CD8-positive, alpha-beta memory T cell (primary cell): ENCODE measurements around the gene TMEM132D. TPM values are rescaled to one million over a fixed set of nuclear protein-coding genes. Genes with fewer than 3 reads are reported as not detected.

Experiments
- CTCF ChIA-PET: fragments of 350-600 bp; sonication (Branson Sonifier 250); formaldehyde crosslinking; loops from one replicate; lab custom pipeline; 2021; ENCODE audit warnings: antibody characterized with exemption; lab: Charles Lee
- POLR2A ChIA-PET: fragments of 350-600 bp; sonication (Branson Sonifier 250); formaldehyde crosslinking; loops from one replicate; lab custom pipeline; 2021; ENCODE audit warnings: antibody characterized with exemption; lab: Charles Lee
- DNase-seq, 5 donors: peaks; one replicate each; pipeline versions ENCODE4 v3.0.0 to v3.0.0-alpha.2; 2020 to 2022; ENCODE audit warnings: mixed read lengths in 1 of 5
- H3K27ac ChIP-seq: one replicate; pipeline ENCODE4 v1.7.0; 2013; ENCODE audit warnings: low read depth, mild to moderate bottlenecking, low read length, moderate library complexity
- H3K27me3 ChIP-seq: 2 replicates; pipeline ENCODE4 v1.7.0; 2013; ENCODE audit warnings: low read length, mild to moderate bottlenecking; ENCODE audit not compliant: insufficient read depth, poor library complexity, severe bottlenecking
- H3K36me3 ChIP-seq: 2 replicates; pipeline ENCODE4 v1.7.0; 2013; ENCODE audit warnings: mild to moderate bottlenecking, low read length, moderate library complexity; ENCODE audit not compliant: insufficient read depth
- H3K4me1 ChIP-seq: 2 replicates; pipeline ENCODE4 v1.7.0; 2013; ENCODE audit warnings: mild to moderate bottlenecking, low read length, moderate library complexity; ENCODE audit not compliant: insufficient read depth
- H3K4me3 ChIP-seq: 2 replicates; pipeline ENCODE4 v1.7.0; 2013; ENCODE audit warnings: mild to moderate bottlenecking, low read length
- H3K9me3 ChIP-seq: 2 replicates; pipeline ENCODE4 v1.7.0; 2013; ENCODE audit warnings: mild to moderate bottlenecking, low read length
- H3K27ac Mint-ChIP-seq, 8 donors: one replicate each; pipeline ENCODE4 v1.8.0; 2020 to 2021; ENCODE audit warnings: mixed read lengths in 8 of 8, mild to moderate bottlenecking in 6 of 8, inconsistent platforms in 3 of 8, moderate library complexity in 3 of 8
- H3K27me3 Mint-ChIP-seq, 2 donors: one replicate each; pipeline ENCODE4 v1.8.0; 2020 to 2021; ENCODE audit warnings: mixed read lengths in 2 of 2, mild to moderate bottlenecking in 1 of 2, moderate library complexity in 1 of 2
- H3K36me3 Mint-ChIP-seq, 3 donors: one replicate each; pipeline ENCODE4 v1.8.0; 2020 to 2021; ENCODE audit warnings: mixed read lengths in 3 of 3, inconsistent platforms in 1 of 3, mild to moderate bottlenecking in 1 of 3
- H3K4me1 Mint-ChIP-seq, 3 donors: one replicate each; pipeline ENCODE4 v1.8.0; 2020 to 2021; ENCODE audit warnings: mixed read lengths in 3 of 3, inconsistent platforms in 1 of 3, mild to moderate bottlenecking in 1 of 3
- H3K4me3 Mint-ChIP-seq, 7 donors: one replicate each; pipeline ENCODE4 v1.8.0; 2020 to 2021; ENCODE audit warnings: mixed read lengths in 7 of 7, mild to moderate bottlenecking in 6 of 7, moderate library complexity in 4 of 7, inconsistent platforms in 2 of 7
- H3K9me3 Mint-ChIP-seq, 5 donors: one replicate each; pipeline ENCODE4 v1.8.0; 2020 to 2022; ENCODE audit warnings: mixed read lengths in 5 of 5, mild to moderate bottlenecking in 3 of 5, moderate library complexity in 2 of 5, inconsistent platforms in 1 of 5
- polyA plus RNA-seq: library from polyadenylated mRNA; unstranded; fragments of 300-500 nt; fragmentation: Illumina TruSeq; gene quantifications from one replicate; pipeline ENCODE4 v1.2.3, GENCODE V29; 2021
- total RNA-seq, 2 experiments: library from RNA; stranded (reverse); gene quantifications; one replicate each; pipeline ENCODE4 v1.2.3, GENCODE V29; 2021

The TMEM132D gene
- total RNA-seq (not detected), polyA plus RNA-seq (not detected)

GRCh38 chr12:129903956-129904829, at the start of gene TMEM132D:
TSS of gene TMEM132D (minus strand) at chr12:129904025.
- no peak within 1 kb of the TSS for H3K4me3 ChIP-seq
- no peaks in the 10 kb centered on the region for H3K27me3 ChIP-seq
- H3K9me3 Mint-ChIP-seq, result peaks cover 0 to 3% (median 0%) of the 10 kb centered on the region in 5 donors
- peaks cover 20 to 26% of the 10 kb centered on the region in 2 donors for H3K27me3 Mint-ChIP-seq
- no peaks in the 10 kb centered on the region for H3K9me3 ChIP-seq
- H3K36me3 ChIP-seq, result no peaks in the 10 kb centered on the region
- no peaks in the 10 kb centered on the region for H3K4me1 Mint-ChIP-seq
- CTCF ChIA-PET, result no interaction called here
- H3K27ac ChIP-seq, result no peak within 1 kb of the TSS
- POLR2A ChIA-PET, result no interaction called here
- H3K36me3 Mint-ChIP-seq, result no peaks in the 10 kb centered on the region
- H3K4me1 ChIP-seq, result no peaks in the 10 kb centered on the region
- no peak for DNase-seq
- no peak within 1 kb of the TSS for H3K27ac Mint-ChIP-seq
- H3K4me3 Mint-ChIP-seq, result no peak within 1 kb of the TSS

- Mint-ChIP-seq H3K4me3 (no peak overlapping the region), H3K36me3 (no peaks in the 10 kb centered on the region), H3K9me3 (peaks cover 0 to 10% (median 0%) of the 10 kb centered on the region in 5 donors), H3K4me1 (no peaks in the 10 kb centered on the region), H3K27me3 (peaks cover 0 to 4% of the 10 kb centered on the region in 2 donors), H3K27ac (no peak overlapping the region)
- H3K4me3 ChIP-seq, result no peak overlapping the region
- no peaks in the 10 kb centered on the region for H3K4me1 ChIP-seq
- no peaks in the 10 kb centered on the region for H3K36me3 ChIP-seq
- ChIA-PET POLR2A (no interaction called here), CTCF (no interaction called here)
- DNase-seq, result no peak
- H3K27me3 ChIP-seq, result no peaks in the 10 kb centered on the region
- no peak overlapping the region for H3K27ac ChIP-seq
- H3K9me3 ChIP-seq, result no peaks in the 10 kb centered on the region
Observed at GRCh38 chr12:129949651-129950050, 45.8 kb upstream of the TMEM132D start.

- Mint-ChIP-seq H3K4me1 (no peaks in the 10 kb centered on the region), H3K36me3 (no peaks in the 10 kb centered on the region), H3K27ac (no peak overlapping the region), H3K27me3 (peaks cover 0 to 1% of the 10 kb centered on the region in 2 donors), H3K9me3 (peaks cover 0 to 3% (median under 1%) of the 10 kb centered on the region in 5 donors), H3K4me3 (no peak overlapping the region)
- H3K9me3 ChIP-seq, result no peaks in the 10 kb centered on the region
- POLR2A ChIA-PET, result no interaction called here
- H3K4me1 ChIP-seq, result no peaks in the 10 kb centered on the region
- H3K27ac ChIP-seq, result no peak overlapping the region
- no peak overlapping the region for H3K4me3 ChIP-seq
- CTCF ChIA-PET, result no interaction called here
- H3K36me3 ChIP-seq, result no peaks in the 10 kb centered on the region
- no peaks in the 10 kb centered on the region for H3K27me3 ChIP-seq
- DNase-seq, result no peak
Observed at GRCh38 chr12:129941618-129942017, 37.8 kb upstream of the TMEM132D start.

- ChIA-PET CTCF (no interaction called here), POLR2A (no interaction called here)
- Mint-ChIP-seq H3K27me3 (peaks cover 0 to 1% of the 10 kb centered on the region in 2 donors), H3K4me3 (no peak overlapping the region), H3K9me3 (peaks cover 0 to 10% (median 3%) of the 10 kb centered on the region in 5 donors), H3K36me3 (no peaks in the 10 kb centered on the region), H3K27ac (no peak overlapping the region), H3K4me1 (no peaks in the 10 kb centered on the region)
- H3K9me3 ChIP-seq, result no peaks in the 10 kb centered on the region
- H3K4me3 ChIP-seq, result no peak overlapping the region
- H3K27me3 ChIP-seq, result no peaks in the 10 kb centered on the region
- H3K4me1 ChIP-seq, result no peaks in the 10 kb centered on the region
- no peak for DNase-seq
- H3K27ac ChIP-seq, result no peak overlapping the region
- no peaks in the 10 kb centered on the region for H3K36me3 ChIP-seq
Observed at GRCh38 chr12:129938089-129938488, 34.3 kb upstream of the TMEM132D start.

- no peak overlapping the region for H3K4me3 Mint-ChIP-seq
- no peak overlapping the region for H3K27ac Mint-ChIP-seq
- Histone ChIP-seq H3K4me1 (no peaks in the 10 kb centered on the region), H3K36me3 (no peaks in the 10 kb centered on the region), H3K27ac (no peak overlapping the region), H3K4me3 (no peak overlapping the region), H3K9me3 (no peaks in the 10 kb centered on the region), H3K27me3 (no peaks in the 10 kb centered on the region)
- no peak for DNase-seq
- H3K9me3 Mint-ChIP-seq, result peaks cover 0 to 10% (median 3%) of the 10 kb centered on the region in 5 donors
- no peaks in the 10 kb centered on the region for H3K36me3 Mint-ChIP-seq
- peaks cover 0 to 1% of the 10 kb centered on the region in 2 donors for H3K27me3 Mint-ChIP-seq
- H3K4me1 Mint-ChIP-seq, result no peaks in the 10 kb centered on the region
- ChIA-PET CTCF (no interaction called here), POLR2A (no interaction called here)
Observed at GRCh38 chr12:129937426-129937825, 33.6 kb upstream of the TMEM132D start.

GRCh38 chr12:129928643-129929042, 24.8 kb upstream of the TMEM132D start:
- no peaks in the 10 kb centered on the region for H3K4me1 ChIP-seq
- H3K27ac ChIP-seq, result no peak overlapping the region
- POLR2A ChIA-PET, result no interaction called here
- no peak for DNase-seq
- no peaks in the 10 kb centered on the region for H3K36me3 Mint-ChIP-seq
- H3K36me3 ChIP-seq, result no peaks in the 10 kb centered on the region
- no peaks in the 10 kb centered on the region for H3K4me1 Mint-ChIP-seq
- no peaks in the 10 kb centered on the region for H3K27me3 ChIP-seq
- H3K27me3 Mint-ChIP-seq, result peaks cover 0 to 4% of the 10 kb centered on the region in 2 donors
- H3K9me3 ChIP-seq, result no peaks in the 10 kb centered on the region
- H3K27ac Mint-ChIP-seq, result no peak overlapping the region
- H3K9me3 Mint-ChIP-seq, result peaks cover 0 to 15% (median 5%) of the 10 kb centered on the region in 5 donors
- H3K4me3 ChIP-seq, result no peak overlapping the region
- no peak overlapping the region for H3K4me3 Mint-ChIP-seq
- CTCF ChIA-PET, result no interaction called here

- peaks cover 0 to 15% (median 3%) of the 10 kb centered on the region in 5 donors for H3K9me3 Mint-ChIP-seq
- Histone ChIP-seq H3K9me3 (no peaks in the 10 kb centered on the region), H3K27me3 (no peaks in the 10 kb centered on the region), H3K27ac (no peak overlapping the region), H3K4me1 (no peaks in the 10 kb centered on the region), H3K4me3 (no peak overlapping the region), H3K36me3 (no peaks in the 10 kb centered on the region)
- H3K4me3 Mint-ChIP-seq, result no peak overlapping the region
- DNase-seq, result no peak
- CTCF ChIA-PET, result no interaction called here
- no peaks in the 10 kb centered on the region for H3K4me1 Mint-ChIP-seq
- peaks cover 0 to 4% of the 10 kb centered on the region in 2 donors for H3K27me3 Mint-ChIP-seq
- H3K27ac Mint-ChIP-seq, result no peak overlapping the region
- POLR2A ChIA-PET, result no interaction called here
- H3K36me3 Mint-ChIP-seq, result no peaks in the 10 kb centered on the region
Observed at GRCh38 chr12:129927316-129927900, 23.6 kb upstream of the TMEM132D start.

- H3K27ac Mint-ChIP-seq, result no peak overlapping the region
- no peaks in the 10 kb centered on the region for H3K4me1 Mint-ChIP-seq
- H3K27ac ChIP-seq, result no peak overlapping the region
- H3K9me3 Mint-ChIP-seq, result no peaks in the 10 kb centered on the region
- ChIA-PET CTCF (no interaction called here), POLR2A (no interaction called here)
- no peaks in the 10 kb centered on the region for H3K27me3 Mint-ChIP-seq
- no peaks in the 10 kb centered on the region for H3K36me3 ChIP-seq
- no peaks in the 10 kb centered on the region for H3K36me3 Mint-ChIP-seq
- H3K4me1 ChIP-seq, result no peaks in the 10 kb centered on the region
- no peak overlapping the region for H3K4me3 ChIP-seq
- H3K4me3 Mint-ChIP-seq, result no peak overlapping the region
- no peaks in the 10 kb centered on the region for H3K9me3 ChIP-seq
- H3K27me3 ChIP-seq, result no peaks in the 10 kb centered on the region
- no peak for DNase-seq
Observed at GRCh38 chr12:129911428-129912049, 7.7 kb upstream of the TMEM132D start.
